Hepatocyte (in vitro differentiated cells): ENCODE results near the gene RNU4-1. TPM values are rescaled to one million over a fixed set of nuclear protein-coding genes. Genes with fewer than 3 reads are reported as not detected.
"Not testable (repeated sequence)": the region's sequence is repeated elsewhere in the genome, so short reads cannot be mapped to it uniquely, and the experiment has no call there.

Source experiments
- DNase-seq: peaks from one replicate; pipeline ENCODE4 v3.0.0-alpha.2; 2016; ENCODE audit warnings: low spot score
- H2AFZ ChIP-seq: fragments of 200-600 bp; sonication (generic); 2 replicates; pipeline ENCODE4 v1.6.0; 2016; ENCODE audit warnings: antibody characterized with exemption, mild to moderate bottlenecking
- H3K27ac ChIP-seq: fragments of 200-600 bp; sonication (generic); 2 replicates; pipeline ENCODE4 v1.5.1; 2016; ENCODE audit warnings: mild to moderate bottlenecking
- H3K27me3 ChIP-seq: fragments of 200-600 bp; sonication (generic); 2 replicates; pipeline ENCODE4 v1.6.1; 2016
- H3K36me3 ChIP-seq: fragments of 200-600 bp; sonication (generic); replicated peaks from 2 replicates; pipeline ENCODE4 v1.5.1; 2016; ENCODE audit warnings: low read depth; ENCODE audit not compliant: insufficient read depth
- H3K4me1 ChIP-seq: fragments of 200-600 bp; sonication (generic); 2 replicates; pipeline ENCODE4 v1.5.1; 2016; ENCODE audit warnings: mild to moderate bottlenecking, moderate library complexity; ENCODE audit not compliant: insufficient read depth
- H3K4me2 ChIP-seq: fragments of 200-600 bp; sonication (generic); 2 replicates; pipeline ENCODE4 v1.6.0; 2016
- H3K4me3 ChIP-seq: fragments of 200-600 bp; sonication (generic); 2 replicates; pipeline ENCODE4 v1.5.1; 2016; ENCODE audit warnings: mild to moderate bottlenecking
- H3K79me2 ChIP-seq: fragments of 200-600 bp; sonication (generic); 2 replicates; pipeline ENCODE4 v1.6.0; 2017; ENCODE audit warnings: mild to moderate bottlenecking
- H3K9me2 ChIP-seq: fragments of 200-600 bp; sonication (generic); replicated peaks from 2 replicates; pipeline ENCODE4 v1.6.0; 2017; ENCODE audit warnings: mild to moderate bottlenecking; ENCODE audit not compliant: insufficient read depth
- H3K9me3 ChIP-seq: fragments of 200-600 bp; sonication (generic); 2 replicates; pipeline ENCODE4 v1.5.1; 2016; ENCODE audit warnings: low read depth, mild to moderate bottlenecking
- H4K20me1 ChIP-seq: fragments of 200-600 bp; sonication (generic); 2 replicates; pipeline ENCODE4 v1.6.0; 2016; ENCODE audit warnings: mild to moderate bottlenecking; ENCODE audit not compliant: insufficient read depth, poor library complexity, severe bottlenecking
- CTCF ChIP-seq: fragments of 200-600 bp; sonication (generic); IDR thresholded peaks from 2 replicates; pipeline ENCODE4 v1.5.1; 2016; ENCODE audit warnings: antibody characterized with exemption, mild to moderate bottlenecking; ENCODE audit not compliant: poor library complexity
- EZH2 ChIP-seq: fragments of 200-600 bp; sonication (generic); IDR thresholded peaks from 2 replicates; pipeline ENCODE4 v1.6.1; 2016; ENCODE audit warnings: antibody characterized with exemption, mild to moderate bottlenecking, borderline replicate concordance
- EZH2phosphoT487 ChIP-seq: fragments of 200-600 bp; sonication (generic); IDR thresholded peaks from one replicate; pipeline ENCODE4 v1.6.1; 2018; ENCODE audit warnings: antibody characterized with exemption, mild to moderate bottlenecking, low read depth, moderate library complexity; ENCODE audit not compliant: unreplicated experiment, severe bottlenecking
- WGBS: methylation state at CpG from one replicate; pipeline ENCODE4 v1.1.6; 2016; ENCODE audit warnings: low lambda C conversion rate; ENCODE audit errors: missing lambda C conversion rate; 5-methylcytosine and 5-hydroxymethylcytosine counted together
- polyA plus RNA-seq: library from polyadenylated mRNA; unstranded; fragments of >200 nt; fragmentation: Nextera tagmentation; extraction: Ambion mirVana; gene quantifications from 2 replicates; pipeline ENCODE4 v1.2.1, GENCODE V29; 2016
- small RNA-seq: library from RNA; depleted of rRNA; stranded (forward); fragments of <200 nt; gene quantifications from one replicate; pipeline ENCODE3, GENCODE V24; 2014
- total RNA-seq: library from RNA; depleted of rRNA; stranded (reverse); fragments of >200 nt; gene quantifications from 2 replicates; pipeline ENCODE4 v1.2.3, GENCODE V29; 2014

Gene RNU4-1
- total and polyA plus RNA-seq, 2 experiments from 2014 or later = under 0.01 TPM; not detected in 1

DNA sequence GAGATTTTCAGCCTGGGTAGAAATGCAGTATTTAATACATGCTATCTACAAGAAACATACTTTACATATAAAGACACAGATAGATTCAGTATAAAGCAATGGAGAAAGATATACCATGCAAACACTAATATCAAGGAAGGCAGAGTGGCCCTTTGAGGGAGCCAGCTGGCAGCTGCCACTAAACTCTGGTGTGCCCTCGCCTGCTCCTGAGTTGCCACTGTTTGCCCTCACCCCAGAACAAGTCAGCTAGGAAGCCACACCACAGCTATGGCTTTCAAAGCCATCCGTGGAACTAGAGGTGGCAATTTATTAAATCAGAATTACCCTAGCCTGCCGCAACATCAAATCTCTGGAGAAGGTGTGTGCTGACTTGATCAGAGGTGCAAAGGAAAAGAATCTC lies 45.9 kb downstream of the RNU4-1 start:
- Histone ChIP-seq H3K4me2 (no peak overlapping the region), H3K9me3 (no peaks in the 10 kb centered on the region), H3K79me2 (peaks cover 95% of the 10 kb centered on the region), H3K4me3 (no peak overlapping the region), H3K27me3 (no peaks in the 10 kb centered on the region), H3K36me3 (no peaks in the 10 kb centered on the region), H3K9me2 (no peaks in the 10 kb centered on the region), H3K27ac (peak overlapping the region; percentile 66), H3K4me1 (peaks cover 52% of the 10 kb centered on the region), H4K20me1 (peaks cover 65% of the 10 kb centered on the region), H2AFZ (no peak overlapping the region)
- TF ChIP-seq CTCF (no peak), EZH2phosphoT487 (no peak), EZH2 (no peak)
- no peak for DNase-seq
- 88% methylated on average over 3 of the region's 3 CpGs for WGBS

- not testable (repeated sequence) for H3K27ac ChIP-seq
- 81% methylated on average over 4 of the region's 5 CpGs for WGBS
Measured at GRCh38 chr12:120246705-120247104, 46.3 kb downstream of the RNU4-1 start.

More at GRCh38 chr12:120246705-120247104, 46.3 kb downstream of the RNU4-1 start:
- H2AFZ ChIP-seq, H3K27me3 ChIP-seq, H3K4me3 ChIP-seq, H3K4me2 ChIP-seq, DNase-seq, H3K9me3 ChIP-seq, H3K36me3 ChIP-seq, H3K9me2 ChIP-seq: not testable (repeated sequence)
- Histone ChIP-seq H3K79me2 (peaks cover 95% of the 10 kb centered on the region), H3K4me1 (peaks cover 56% of the 10 kb centered on the region), H4K20me1 (peaks cover 60% of the 10 kb centered on the region)

Small RNAs within 50 kb of the gene (small RNA-seq; reads per million reads assigned to genes)
- gene RNU4-1 (931 reads per million, percentile 99 among the genes with 10 or more reads in this experiment), gene RNU4-2 (378 reads per million, percentile 99 among the genes with 10 or more reads in this experiment), gene RNU6-1088P (not detected)

Other genes starting within 250 kb of the RNU4-1 start
- 22.0 and 22.6 TPM in 2 replicates for gene RAB35, start 176.5 kb downstream of the RNU4-1 start, total RNA-seq
- gene RAB35, start 176.5 kb downstream of the RNU4-1 start, polyA plus RNA-seq = 24.0 and 26.0 TPM in 2 replicates
- gene GCN1, start 98.5 kb downstream of the RNU4-1 start, total RNA-seq = 37.4 and 197 TPM in 2 replicates
- gene GCN1, start 98.5 kb downstream of the RNU4-1 start, polyA plus RNA-seq = 27.6 and 28.2 TPM in 2 replicates
- gene RPLP0, start 92.1 kb downstream of the RNU4-1 start, total RNA-seq = 3,730 and 3,982 TPM in 2 replicates
- gene RPLP0, start 92.1 kb downstream of the RNU4-1 start, polyA plus RNA-seq = 775 and 798 TPM in 2 replicates
- gene PXN, start 27.5 kb downstream of the RNU4-1 start, total RNA-seq = 26.7 and 30.4 TPM in 2 replicates
- 61.7 and 69.3 TPM in 2 replicates for gene PXN, start 27.5 kb downstream of the RNU4-1 start, polyA plus RNA-seq
- under 0.01 TPM in 2 replicates for gene RNU4-2, start 1.3 kb downstream of the RNU4-1 start, total RNA-seq
- not detected in 2 replicates for gene RNU4-2, start 1.3 kb downstream of the RNU4-1 start, polyA plus RNA-seq
- 3.9 and 7.7 TPM in 2 replicates for gene SIRT4, start 9.1 kb upstream of the RNU4-1 start, total RNA-seq
- 3.0 and 5.5 TPM in 2 replicates for gene SIRT4, start 9.1 kb upstream of the RNU4-1 start, polyA plus RNA-seq
- gene PLA2G1B, start 34.5 kb upstream of the RNU4-1 start, total RNA-seq = 8.5 and 24.9 TPM in 2 replicates
- 14.7 and 18.8 TPM in 2 replicates for gene PLA2G1B, start 34.5 kb upstream of the RNU4-1 start, polyA plus RNA-seq
- gene MSI1, start 75.9 kb upstream of the RNU4-1 start, total RNA-seq = 2.2 and 9.3 TPM in 2 replicates
- 4.4 and 5.6 TPM in 2 replicates for gene MSI1, start 75.9 kb upstream of the RNU4-1 start, polyA plus RNA-seq
- gene COX6A1, start 144.9 kb upstream of the RNU4-1 start, total RNA-seq = 522 and 581 TPM in 2 replicates
- gene COX6A1, start 144.9 kb upstream of the RNU4-1 start, polyA plus RNA-seq = 964 and 1,059 TPM in 2 replicates
- 43.6 and 43.8 TPM in 2 replicates for gene TRIAP1, start 153.1 kb upstream of the RNU4-1 start, total RNA-seq
- 42.7 and 53.9 TPM in 2 replicates for gene TRIAP1, start 153.1 kb upstream of the RNU4-1 start, polyA plus RNA-seq
- 35.0 and 36.2 TPM in 2 replicates for gene GATC, start 153.2 kb upstream of the RNU4-1 start, total RNA-seq
- gene GATC, start 153.2 kb upstream of the RNU4-1 start, polyA plus RNA-seq = 19.0 and 26.0 TPM in 2 replicates
- 157 and 166 TPM in 2 replicates for gene SRSF9, start 176.5 kb upstream of the RNU4-1 start, total RNA-seq
- gene SRSF9, start 176.5 kb upstream of the RNU4-1 start, polyA plus RNA-seq = 263 and 312 TPM in 2 replicates
- gene DYNLL1, start 202.9 kb upstream of the RNU4-1 start, total RNA-seq = 383 and 418 TPM in 2 replicates
- 630 and 641 TPM in 2 replicates for gene DYNLL1, start 202.9 kb upstream of the RNU4-1 start, polyA plus RNA-seq
- gene COQ5, start 235.9 kb upstream of the RNU4-1 start, total RNA-seq = 37.0 and 41.0 TPM in 2 replicates
- 38.7 and 40.7 TPM in 2 replicates for gene COQ5, start 235.9 kb upstream of the RNU4-1 start, polyA plus RNA-seq
- 48.5 and 83.9 TPM in 2 replicates for gene RNF10, start 241.1 kb upstream of the RNU4-1 start, total RNA-seq
- gene RNF10, start 241.1 kb upstream of the RNU4-1 start, polyA plus RNA-seq = 128 and 142 TPM in 2 replicates